CD4-positive, alpha-beta memory T cell (primary cell): Measurements from ENCODE around the gene EGFL7. TPM values are rescaled to one million over a fixed set of nuclear protein-coding genes. Genes with fewer than 3 reads are reported as not detected.

Source experiments
- CTCF ChIA-PET: fragments of 350-600 bp; sonication (Branson Sonifier 250); formaldehyde crosslinking; loops from one replicate; lab custom pipeline; 2021; ENCODE audit warnings: inconsistent platforms; ENCODE audit not compliant: partially characterized antibody; lab: Charles Lee
- POLR2A ChIA-PET: fragments of 350-600 bp; sonication (Branson Sonifier 250); formaldehyde crosslinking; loops from one replicate; lab custom pipeline; 2021; ENCODE audit not compliant: partially characterized antibody; lab: Charles Lee
- DNase-seq, 5 donors: peaks; one replicate each; pipeline versions ENCODE4 v3.0.0 to v3.0.0-alpha.2; 2020 to 2022; ENCODE audit warnings: mixed read lengths in 1 of 5
- H3K27ac ChIP-seq: one replicate; pipeline ENCODE4 v1.7.0; 2013; ENCODE audit warnings: low read depth, low read length
- H3K27me3 ChIP-seq: 2 replicates; pipeline ENCODE4 v1.7.0; 2013; ENCODE audit warnings: mild to moderate bottlenecking, low read length, moderate library complexity; ENCODE audit not compliant: insufficient read depth
- H3K36me3 ChIP-seq: 2 replicates; pipeline ENCODE4 v1.7.0; 2013; ENCODE audit warnings: mild to moderate bottlenecking, low read length, moderate library complexity; ENCODE audit not compliant: insufficient read depth
- H3K4me1 ChIP-seq: 2 replicates; pipeline ENCODE4 v1.7.0; 2013; ENCODE audit warnings: mild to moderate bottlenecking, low read length, moderate library complexity; ENCODE audit not compliant: insufficient read depth
- H3K4me3 ChIP-seq, 2 donors: one replicate each; pipeline ENCODE4 v1.7.0; 2013; ENCODE audit warnings: low read length in 2 of 2, mild to moderate bottlenecking in 1 of 2
- H3K9me3 ChIP-seq, 2 donors: one replicate each; pipeline ENCODE4 v1.7.0; 2013; ENCODE audit warnings: low read length in 2 of 2, control low read depth in 1 of 2; ENCODE audit not compliant: control insufficient read depth in 1 of 2
- H3K27ac Mint-ChIP-seq, 7 donors: one replicate each; pipeline ENCODE4 v1.8.0; 2020 to 2021; ENCODE audit warnings: mixed read lengths in 7 of 7, mild to moderate bottlenecking in 6 of 7, inconsistent platforms in 3 of 7, moderate library complexity in 3 of 7
- H3K27me3 Mint-ChIP-seq, 2 donors: one replicate each; pipeline ENCODE4 v1.8.0; 2020 to 2021; ENCODE audit warnings: mixed read lengths in 2 of 2
- H3K36me3 Mint-ChIP-seq, 2 donors: one replicate each; pipeline ENCODE4 v1.8.0; 2020 to 2021; ENCODE audit warnings: mixed read lengths in 2 of 2, inconsistent platforms in 1 of 2, mild to moderate bottlenecking in 1 of 2
- H3K4me1 Mint-ChIP-seq, 4 donors: one replicate each; pipeline ENCODE4 v1.8.0; 2020 to 2021; ENCODE audit warnings: mixed read lengths in 4 of 4, mild to moderate bottlenecking in 1 of 4
- H3K4me3 Mint-ChIP-seq, 8 donors: one replicate each; pipeline ENCODE4 v1.8.0; 2020 to 2021; ENCODE audit warnings: mixed read lengths in 8 of 8, mild to moderate bottlenecking in 7 of 8, moderate library complexity in 6 of 8, inconsistent platforms in 3 of 8
- H3K9me3 Mint-ChIP-seq, 8 donors: one replicate each; pipeline ENCODE4 v1.8.0; 2020 to 2021; ENCODE audit warnings: mixed read lengths in 8 of 8, mild to moderate bottlenecking in 5 of 8, inconsistent platforms in 3 of 8, moderate library complexity in 1 of 8
- intact Hi-C: fragments of 100-400 bp; cut with micrococcal nuclease; formaldehyde crosslinking; loops from one replicate; pipeline ENCODE4 v1.15.1; 2023
- polyA plus RNA-seq, 2 donors: library from polyadenylated mRNA; unstranded; fragments of 300-500 nt; fragmentation: Illumina TruSeq; gene quantifications; one replicate each; pipeline ENCODE4 v1.2.3, GENCODE V29; 2021
- total RNA-seq, 2 experiments: library from RNA; stranded (reverse); gene quantifications; one replicate each; pipeline ENCODE4 v1.2.3, GENCODE V29; 2021

Gene EGFL7
- total and polyA plus RNA-seq, 4 experiments from 2014 or later = 0.64 TPM; not detected in 3

GRCh38 chr9:136660971-136661550 lies 1.7 kb upstream of the EGFL7 start:
- no peaks in the 10 kb centered on the region for H3K36me3 Mint-ChIP-seq
- no peak overlapping the region for H3K4me3 Mint-ChIP-seq
- H3K9me3 ChIP-seq = no peaks in the 10 kb centered on the region
- peaks cover 15 to 25% of the 10 kb centered on the region in 2 donors for H3K27me3 Mint-ChIP-seq
- ChIA-PET POLR2A (no interaction called here), CTCF (interaction anchor here (1.5 kb wide), 1 partner anchor 175 kb away, joined by 6 read pairs; no protein-coding TSS in a partner anchor)
- no peak overlapping the region for H3K27ac Mint-ChIP-seq
- no peaks in the 10 kb centered on the region for H3K36me3 ChIP-seq
- H3K4me1 ChIP-seq = peaks cover 20% of the 10 kb centered on the region
- no peak overlapping the region for H3K4me3 ChIP-seq
- H3K27ac ChIP-seq = no peak overlapping the region
- H3K27me3 ChIP-seq = peaks cover 20% of the 10 kb centered on the region
- peaks cover 3 to 11% (median 8%) of the 10 kb centered on the region in 4 donors for H3K4me1 Mint-ChIP-seq
- H3K9me3 Mint-ChIP-seq = peaks cover 0 to 2% (median 0%) of the 10 kb centered on the region in 8 donors
- no peak for DNase-seq
- intact Hi-C loops = no loop called here

GRCh38 chr9:136661641-136662325 lies 933 bp upstream of the EGFL7 start:
- Histone ChIP-seq H3K4me3 (no peak overlapping the region), H3K27me3 (peaks cover 15% of the 10 kb centered on the region), H3K27ac (no peak overlapping the region), H3K9me3 (no peaks in the 10 kb centered on the region), H3K4me1 (peaks cover 19% of the 10 kb centered on the region), H3K36me3 (no peaks in the 10 kb centered on the region)
- ChIA-PET CTCF (interaction anchor here (0.7 to 1.5 kb wide), 2 partner anchors 173 to 176 kb away, joined by 3 to 6 read pairs; no protein-coding TSS in a partner anchor), POLR2A (no interaction called here)
- Mint-ChIP-seq H3K27me3 (peaks cover 10 to 22% of the 10 kb centered on the region in 2 donors), H3K4me3 (no peak overlapping the region), H3K9me3 (peaks cover 0 to 2% (median 0%) of the 10 kb centered on the region in 8 donors), H3K36me3 (no peaks in the 10 kb centered on the region), H3K4me1 (peaks cover 3 to 11% (median 7%) of the 10 kb centered on the region in 4 donors), H3K27ac (no peak overlapping the region)
- intact Hi-C loops = no loop called here
- no peak for DNase-seq

- H3K4me3 ChIP-seq = no peak overlapping the region
- DNase-seq = no peak
- H3K27ac ChIP-seq = no peak overlapping the region
- peaks cover 14% of the 10 kb centered on the region for H3K27me3 ChIP-seq
- Mint-ChIP-seq H3K4me3 (no peak overlapping the region), H3K27ac (no peak overlapping the region), H3K9me3 (peaks cover 0 to 2% (median 0%) of the 10 kb centered on the region in 8 donors), H3K36me3 (no peaks in the 10 kb centered on the region), H3K4me1 (peaks cover 3 to 11% (median 7%) of the 10 kb centered on the region in 4 donors), H3K27me3 (peaks cover 7 to 19% of the 10 kb centered on the region in 2 donors)
- no peaks in the 10 kb centered on the region for H3K9me3 ChIP-seq
- peaks cover 19% of the 10 kb centered on the region for H3K4me1 ChIP-seq
- intact Hi-C loops = no loop called here
- POLR2A ChIA-PET = no interaction called here
- H3K36me3 ChIP-seq = no peaks in the 10 kb centered on the region
- CTCF ChIA-PET = interaction anchor here (0.7 kb wide), 1 partner anchor 173 kb away, joined by 3 read pairs; no protein-coding TSS in a partner anchor
Observed at GRCh38 chr9:136662326-136662655, 425 bp upstream of the EGFL7 start.

GRCh38 chr9:136664000-136664915 lies 1.5 kb downstream of the EGFL7 start:
- Histone ChIP-seq H3K9me3 (no peaks in the 10 kb centered on the region), H3K27ac (no peak overlapping the region), H3K27me3 (no peaks in the 10 kb centered on the region), H3K4me1 (peaks cover 8% of the 10 kb centered on the region), H3K36me3 (no peaks in the 10 kb centered on the region), H3K4me3 (no peak overlapping the region)
- peaks cover 0 to 2% (median 0%) of the 10 kb centered on the region in 8 donors for H3K9me3 Mint-ChIP-seq
- no peaks in the 10 kb centered on the region for H3K36me3 Mint-ChIP-seq
- H3K4me1 Mint-ChIP-seq = peaks cover 0 to 6% (median 0%) of the 10 kb centered on the region in 4 donors
- H3K4me3 Mint-ChIP-seq = peak overlapping the region in 2 of 8 donors; percentile 40 to 76
- H3K27me3 Mint-ChIP-seq = peaks cover 2 to 11% of the 10 kb centered on the region in 2 donors
- POLR2A ChIA-PET = no interaction called here
- H3K27ac Mint-ChIP-seq = no peak overlapping the region
- CTCF ChIA-PET = interaction anchor here (1.0 to 1.2 kb wide), 3 partner anchors 8 to 176 kb away, joined by 3 read pairs; no protein-coding TSS in a partner anchor
- DNase-seq = no peak
- intact Hi-C loops = no loop called here

- Mint-ChIP-seq H3K36me3 (no peaks in the 10 kb centered on the region), H3K9me3 (peaks cover 0 to 1% (median 0%) of the 10 kb centered on the region in 8 donors), H3K4me1 (peaks cover 0 to 6% (median 0%) of the 10 kb centered on the region in 4 donors), H3K4me3 (peak overlapping the region in 7 of 8 donors; percentile 39 to 81 (median 58)), H3K27me3 (peaks cover 2 to 10% of the 10 kb centered on the region in 2 donors), H3K27ac (no peak overlapping the region)
- Histone ChIP-seq H3K4me1 (peaks cover 5% of the 10 kb centered on the region), H3K4me3 (no peak overlapping the region), H3K9me3 (no peaks in the 10 kb centered on the region), H3K27ac (no peak overlapping the region), H3K36me3 (no peaks in the 10 kb centered on the region), H3K27me3 (no peaks in the 10 kb centered on the region)
- CTCF ChIA-PET = interaction anchor here (0.9 kb wide), 1 partner anchor 21 kb away, joined by 3 read pairs; no protein-coding TSS in a partner anchor
- DNase-seq = no peak
- POLR2A ChIA-PET = interaction anchor here (1.1 kb wide), 1 partner anchor 180 kb away, joined by 3 read pairs; no protein-coding TSS in a partner anchor
- intact Hi-C loops = no loop called here
Observed at GRCh38 chr9:136665111-136665703, 2.5 kb downstream of the EGFL7 start.

- H3K36me3 Mint-ChIP-seq = no peaks in the 10 kb centered on the region
- no peak overlapping the region for H3K27ac Mint-ChIP-seq
- peak in 1 of 5 donors; percentile 29 for DNase-seq
- Histone ChIP-seq H3K36me3 (no peaks in the 10 kb centered on the region), H3K4me3 (no peak overlapping the region), H3K27me3 (no peaks in the 10 kb centered on the region), H3K27ac (no peak overlapping the region), H3K9me3 (no peaks in the 10 kb centered on the region), H3K4me1 (peaks cover 5% of the 10 kb centered on the region)
- ChIA-PET CTCF (interaction anchor here (0.9 kb wide), 1 partner anchor 21 kb away, joined by 3 read pairs; no protein-coding TSS in a partner anchor), POLR2A (interaction anchor here (1.1 kb wide), 1 partner anchor 180 kb away, joined by 3 read pairs; no protein-coding TSS in a partner anchor)
- intact Hi-C loops = no loop called here
- H3K4me3 Mint-ChIP-seq = no peak overlapping the region
- H3K27me3 Mint-ChIP-seq = peaks cover 2 to 7% of the 10 kb centered on the region in 2 donors
- peaks cover 0 to 6% (median 0%) of the 10 kb centered on the region in 4 donors for H3K4me1 Mint-ChIP-seq
- no peaks in the 10 kb centered on the region for H3K9me3 Mint-ChIP-seq
Observed at GRCh38 chr9:136665704-136666371, 3.1 kb downstream of the EGFL7 start.
